ENCODE measurements around the gene PGPEP1.
"Not testable (repeated sequence)": the region's sequence is repeated elsewhere in the genome, so short reads cannot be mapped to it uniquely, and the experiment has no call there.

PGPEP1 gene

DNA sequence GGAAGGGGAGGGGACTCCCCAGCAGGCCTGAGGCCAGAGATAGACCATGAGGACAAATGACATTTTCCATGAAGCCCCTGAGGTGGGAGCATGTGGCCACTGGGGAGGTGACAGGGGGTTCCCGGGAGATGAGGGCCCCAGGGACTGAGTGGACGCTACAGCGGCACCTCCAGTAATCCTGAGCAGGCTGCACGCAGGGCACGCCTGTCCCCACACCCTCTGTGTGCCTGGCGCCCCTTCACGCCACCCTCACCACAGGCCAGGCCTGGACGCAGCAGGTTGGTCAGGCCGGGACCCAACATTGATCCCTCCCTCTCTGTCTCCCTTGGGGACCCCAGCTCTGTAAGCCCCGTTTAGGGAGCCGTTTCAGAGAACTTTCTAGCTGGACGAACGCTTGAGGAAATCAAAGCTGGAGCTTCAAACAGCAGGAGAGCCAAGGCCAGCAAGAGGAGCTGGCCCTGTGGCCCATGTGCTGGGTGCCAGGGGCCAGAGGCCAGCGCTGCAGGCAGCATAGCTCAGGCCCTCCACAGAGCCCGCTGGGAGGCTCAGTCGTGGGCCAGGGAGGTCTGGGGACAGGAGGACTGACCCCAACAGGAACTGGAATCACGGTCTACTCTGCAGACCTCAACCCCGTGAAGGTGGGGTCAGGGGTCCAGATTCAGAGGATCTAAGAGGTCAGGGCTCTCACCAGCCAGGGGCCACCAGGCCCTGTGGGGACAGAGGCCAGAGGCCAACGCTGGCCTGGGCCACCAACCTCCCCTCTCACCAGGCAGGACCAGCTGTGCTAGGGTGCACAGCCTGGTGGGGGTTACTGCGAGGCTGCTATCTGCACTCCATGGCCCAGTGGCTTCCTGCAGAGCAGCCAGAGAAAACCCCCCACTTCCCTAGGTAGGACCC is 32.1 kb upstream of the PGPEP1 start:
- no peak for DNase-seq

DNA sequence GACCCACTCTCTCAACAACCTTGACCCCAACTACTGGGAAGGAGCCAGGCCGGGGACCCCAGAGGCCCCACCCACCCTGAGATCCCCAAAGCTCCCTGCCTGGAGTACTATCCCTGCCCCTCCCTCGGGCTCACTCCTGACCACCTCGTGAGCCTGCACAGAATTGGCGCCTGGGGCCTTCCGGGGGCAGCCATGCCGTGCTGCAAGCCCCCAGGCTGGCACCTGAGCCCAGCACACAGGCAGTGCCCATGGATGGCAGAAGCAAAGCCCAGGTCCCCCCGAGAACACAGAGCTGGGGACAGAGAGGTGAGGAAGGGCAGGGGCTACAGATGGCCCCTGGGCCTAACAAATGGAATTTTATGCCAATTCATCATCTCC is 31.5 kb upstream of the PGPEP1 start:
- no peak for DNase-seq

DNA sequence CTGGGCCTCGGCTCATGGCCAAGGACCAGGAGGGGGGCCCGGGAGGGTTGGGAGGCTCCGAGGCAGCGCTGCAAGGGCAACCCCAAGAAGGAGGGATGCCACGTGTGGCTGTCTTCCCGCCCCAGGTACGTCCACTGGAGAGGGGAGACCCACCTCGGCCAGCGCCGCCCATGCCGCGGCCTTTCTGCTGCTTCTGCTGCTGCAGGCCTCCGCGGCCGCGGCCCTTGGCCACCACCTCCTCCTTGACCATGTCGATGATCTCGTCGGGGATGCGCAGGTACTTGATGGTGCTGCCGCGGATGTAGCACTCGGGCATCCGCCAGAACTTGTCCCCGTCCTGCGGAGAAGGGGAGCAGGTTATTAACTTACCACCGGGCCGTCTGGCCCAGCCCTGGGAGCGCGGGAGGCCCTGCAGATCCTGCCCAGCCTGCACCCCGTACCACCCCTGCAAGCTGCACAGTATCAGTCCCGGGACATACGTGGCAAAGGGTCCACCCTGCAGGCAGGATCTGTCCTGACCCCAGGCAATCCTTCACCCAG is 30.8 kb upstream of the PGPEP1 start:
- no peak for DNase-seq

DNA sequence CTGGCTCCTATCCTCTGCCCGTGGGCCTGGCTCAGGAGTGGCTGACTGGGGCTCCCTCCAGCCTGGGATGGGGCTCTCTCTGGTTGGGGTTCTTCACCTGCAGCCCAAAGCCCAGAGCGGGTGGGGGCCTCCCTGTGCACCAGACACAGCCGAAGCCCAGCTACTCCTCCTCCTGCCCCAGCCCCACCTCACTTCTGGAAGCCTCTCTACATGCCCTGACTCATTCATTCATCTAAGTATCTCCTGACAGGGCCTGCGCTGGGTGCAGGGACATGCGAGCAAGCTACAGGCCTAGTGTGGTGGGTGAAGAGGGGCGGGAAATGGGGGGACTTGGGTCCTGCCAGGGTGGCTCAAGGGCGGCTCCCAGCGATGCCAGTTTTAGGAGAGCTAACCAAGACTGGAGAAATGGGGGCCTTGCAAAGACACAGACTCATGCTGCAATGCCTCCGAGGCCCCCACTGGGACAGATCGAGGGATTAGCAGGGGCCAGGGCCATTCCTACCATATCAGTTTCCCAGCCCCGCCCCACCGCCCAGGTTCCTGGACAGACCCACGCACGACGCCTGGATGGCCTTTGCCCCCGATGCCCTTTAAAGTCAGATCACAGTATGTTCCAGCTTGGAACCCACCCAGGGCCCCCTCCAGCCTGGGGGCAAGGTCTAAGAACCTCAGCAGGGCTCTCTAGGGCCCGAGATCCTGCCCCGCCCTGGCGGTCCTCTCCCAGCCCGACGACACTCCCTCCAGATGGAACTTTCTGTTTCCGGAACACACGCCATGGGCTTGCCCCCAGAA is 30.1 kb upstream of the PGPEP1 start:
- DNase-seq, result no peak

DNA sequence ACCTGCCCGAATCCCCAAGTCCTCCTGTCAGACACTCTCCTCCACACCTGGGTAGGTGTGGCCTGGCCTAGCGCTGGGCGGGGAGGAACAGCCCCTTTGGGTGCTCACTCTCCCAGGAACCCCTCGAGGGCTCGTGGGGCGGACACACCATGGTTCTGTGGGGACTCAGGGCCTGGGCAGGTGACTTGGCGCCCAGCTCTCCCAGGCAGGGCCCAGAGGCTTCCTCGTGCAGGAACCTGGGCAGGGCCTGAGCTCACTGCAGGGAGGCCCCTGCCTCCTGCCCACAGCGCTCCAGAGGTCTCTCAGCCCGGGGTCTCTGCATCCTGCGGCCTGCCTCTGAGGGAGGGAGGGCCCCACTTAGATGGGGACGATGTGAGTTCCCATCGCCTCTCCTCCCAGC is 29.4 kb upstream of the PGPEP1 start:
- no peak for DNase-seq

DNA sequence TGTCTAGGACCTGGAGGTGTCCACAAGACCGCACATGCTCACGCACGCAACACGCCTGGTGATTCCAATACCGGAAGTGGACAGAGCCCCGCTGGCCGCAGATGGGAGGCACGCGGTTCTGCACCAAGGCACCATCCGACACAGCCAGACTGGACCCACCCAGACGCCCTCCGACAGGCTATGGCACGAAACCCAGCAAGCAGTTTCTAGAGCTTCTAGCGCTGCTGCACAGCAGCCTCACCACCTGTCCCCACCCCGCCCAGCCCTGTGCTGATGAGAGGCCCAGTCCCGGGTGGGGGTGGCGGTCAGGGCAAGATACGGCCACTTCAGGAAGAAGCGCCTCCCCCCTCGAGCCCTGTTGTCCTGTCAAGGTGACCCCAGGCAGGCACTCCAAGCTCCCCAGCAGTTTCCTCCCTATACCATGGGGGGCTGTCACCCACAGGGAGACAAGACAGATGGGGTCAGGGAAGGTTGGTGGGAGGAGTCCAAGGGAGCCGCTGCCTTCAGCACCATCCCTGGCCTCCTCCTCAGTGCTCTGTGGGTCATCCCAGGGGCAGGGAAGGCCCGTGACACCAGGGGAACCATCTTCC is 28.8 kb upstream of the PGPEP1 start:
- DNase-seq, result no peak

DNA sequence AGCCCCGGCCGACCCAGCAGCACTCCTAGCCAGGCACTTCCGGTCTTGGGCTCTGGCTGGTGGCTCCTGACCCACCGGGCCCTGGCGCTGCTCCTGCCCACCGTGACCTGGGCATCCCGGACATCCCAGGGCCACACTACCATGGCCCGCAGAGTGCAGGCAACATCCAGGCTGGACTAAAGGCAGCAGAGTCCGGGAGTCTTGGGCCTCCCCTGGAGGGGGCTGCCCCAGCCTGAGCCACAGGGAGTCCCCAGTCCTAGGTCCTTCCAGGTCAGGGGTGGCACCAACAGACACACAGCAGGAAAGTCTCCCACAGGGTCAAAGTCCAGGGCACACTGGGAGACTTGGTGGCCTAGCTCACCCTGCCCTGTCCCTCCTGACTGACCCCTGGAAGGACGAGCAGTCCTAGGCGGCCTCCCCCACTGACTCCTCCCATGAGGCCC is 28.3 kb upstream of the PGPEP1 start:
- no peak for DNase-seq

DNA sequence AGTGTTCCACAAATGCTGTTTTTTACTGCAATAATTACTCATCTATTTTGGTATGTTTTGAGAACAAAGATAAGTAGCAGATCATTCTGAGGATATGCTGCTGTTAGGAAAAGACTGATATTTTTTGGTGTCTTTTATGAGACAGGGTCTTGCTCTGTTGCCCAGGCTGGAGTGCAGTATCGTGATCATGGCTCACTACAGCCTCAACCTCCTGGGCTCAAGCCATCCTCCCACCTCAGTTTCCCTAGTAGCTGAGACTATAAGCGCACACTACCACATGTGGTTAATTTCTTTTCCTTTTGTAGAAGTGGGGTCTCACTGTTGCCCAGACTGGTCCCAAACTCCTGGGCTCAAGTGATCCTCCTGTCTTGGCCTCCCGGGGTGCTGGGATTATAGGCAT is 27.0 kb upstream of the PGPEP1 start:
- no peak for DNase-seq

DNA sequence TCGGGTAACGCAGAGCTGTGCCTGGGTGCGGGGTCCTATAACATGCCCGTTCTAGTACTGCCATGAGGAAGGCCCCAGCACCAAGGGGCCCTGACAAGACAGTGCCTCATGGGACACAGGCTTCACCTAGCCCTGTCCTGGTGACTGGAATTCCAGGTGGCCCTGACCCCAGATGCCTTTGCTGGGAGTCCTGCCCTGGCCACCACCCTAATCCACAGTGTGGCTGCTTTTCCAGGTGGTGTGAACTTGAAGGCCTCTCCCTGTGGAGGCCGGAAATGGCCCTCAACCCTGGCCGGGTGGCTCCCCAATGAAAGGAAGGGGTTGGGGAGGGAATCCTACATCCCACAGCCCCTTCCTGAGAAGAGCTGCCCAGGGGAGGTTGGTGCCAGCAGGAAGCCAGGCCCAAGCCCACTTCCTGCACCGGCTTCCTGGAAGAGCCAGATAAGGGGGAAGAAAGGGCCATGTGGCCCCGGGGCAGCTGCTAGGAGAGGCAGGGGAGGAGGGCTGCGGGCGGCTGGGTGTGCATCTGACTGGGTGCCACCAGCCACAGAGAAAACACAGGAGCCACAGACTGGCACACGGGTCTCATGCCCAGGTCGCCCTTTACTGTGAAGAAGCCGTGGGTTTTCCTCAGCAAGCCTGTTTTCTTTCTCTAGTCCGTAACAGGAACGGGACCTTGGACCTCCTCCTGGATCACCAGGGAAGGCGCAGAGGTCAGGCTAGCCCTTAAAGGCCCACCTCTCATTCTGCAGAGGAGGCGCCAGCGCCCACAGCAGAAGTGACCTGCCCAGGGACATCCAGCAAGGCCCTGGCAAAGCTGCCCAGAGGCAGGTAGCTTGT is 22.2 kb upstream of the PGPEP1 start:
- DNase-seq, result peak in 4 of 14 donors; percentile 6 to 29 (median 22)

DNA sequence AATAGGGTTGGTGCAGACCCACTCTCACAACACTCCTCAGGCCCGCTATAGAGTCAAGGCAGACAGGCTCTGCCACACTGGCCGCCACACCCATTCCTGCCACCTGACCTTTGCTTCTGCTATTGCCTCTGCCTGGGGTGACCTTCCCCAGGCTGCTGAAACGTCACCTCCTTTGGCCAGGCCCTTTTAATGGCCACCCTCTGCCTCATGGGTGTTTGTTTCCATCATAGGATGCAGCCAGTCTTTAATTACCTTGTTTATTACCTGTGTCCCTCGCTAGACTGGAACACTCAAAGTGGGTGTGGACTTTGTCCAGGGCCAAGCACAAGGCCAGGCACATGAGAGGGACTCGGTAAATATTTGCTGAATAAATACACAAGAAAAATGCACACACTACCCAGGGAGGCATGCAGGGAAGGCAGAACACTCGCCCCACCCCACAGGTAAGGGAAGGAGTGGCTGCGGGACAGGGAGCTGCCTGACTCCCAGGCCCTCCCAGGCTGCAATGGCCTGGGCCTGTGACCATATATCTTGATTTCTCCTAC is 20.7 kb upstream of the PGPEP1 start:
- DNase-seq, result no peak

DNA sequence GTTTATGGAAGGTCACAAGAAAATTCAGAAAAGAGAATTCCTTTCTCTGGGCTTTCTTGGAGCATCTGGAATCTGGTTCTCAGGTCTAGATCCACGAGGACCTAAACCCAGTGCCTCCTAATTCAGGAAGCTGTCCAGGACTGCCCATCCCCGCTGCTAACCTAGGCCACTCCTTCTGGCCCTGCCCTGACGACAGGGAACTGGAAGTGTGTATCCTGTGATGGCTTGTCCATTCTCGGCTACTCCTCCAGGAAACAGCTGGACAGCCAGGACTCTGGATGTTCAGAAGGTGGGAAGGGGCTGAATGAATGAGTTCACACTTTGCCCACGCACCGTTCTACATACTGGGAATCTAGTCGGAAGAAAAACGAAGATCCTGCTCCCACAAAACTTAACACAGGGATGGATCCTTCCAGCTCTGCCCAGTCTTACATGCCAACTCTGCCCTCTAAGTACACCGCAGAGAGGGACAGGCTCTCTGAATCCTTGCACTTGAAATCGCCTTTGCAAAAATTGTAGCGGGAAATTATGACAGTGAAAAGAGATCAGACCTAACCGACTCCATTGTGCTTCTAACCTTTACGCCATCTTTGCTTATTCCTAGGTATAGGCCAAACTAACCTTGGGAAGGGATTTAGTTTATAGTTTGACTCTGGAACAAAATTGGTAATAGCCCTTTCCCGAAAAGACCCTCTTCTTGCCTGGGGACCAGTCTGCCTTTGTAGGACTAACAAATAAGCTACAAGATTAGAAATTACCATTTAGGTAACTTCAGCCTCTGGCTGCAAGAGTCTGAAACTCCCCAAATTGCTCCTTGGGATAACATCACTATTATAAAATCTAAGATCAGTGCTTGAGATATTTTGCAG is 19.3 kb upstream of the PGPEP1 start:
- DNase-seq, result no peak

DNA sequence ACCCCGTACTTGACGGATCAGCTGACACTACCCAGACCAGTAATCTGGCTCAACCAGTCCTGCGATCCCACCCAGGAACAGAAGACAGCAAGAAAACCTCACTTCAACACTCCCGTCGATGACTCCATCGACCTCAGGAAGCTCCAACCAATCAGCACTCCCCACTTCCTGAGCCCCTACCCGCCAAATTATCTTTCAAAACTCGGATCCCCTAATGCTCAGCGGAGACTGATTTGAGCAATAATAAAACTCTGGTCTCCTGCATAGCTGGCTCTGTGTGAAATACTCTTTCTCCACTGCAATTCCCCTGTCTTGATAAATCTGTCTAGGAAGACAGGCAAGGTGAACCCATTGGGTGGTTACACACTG is 18.7 kb upstream of the PGPEP1 start:
- no peak for DNase-seq

DNA sequence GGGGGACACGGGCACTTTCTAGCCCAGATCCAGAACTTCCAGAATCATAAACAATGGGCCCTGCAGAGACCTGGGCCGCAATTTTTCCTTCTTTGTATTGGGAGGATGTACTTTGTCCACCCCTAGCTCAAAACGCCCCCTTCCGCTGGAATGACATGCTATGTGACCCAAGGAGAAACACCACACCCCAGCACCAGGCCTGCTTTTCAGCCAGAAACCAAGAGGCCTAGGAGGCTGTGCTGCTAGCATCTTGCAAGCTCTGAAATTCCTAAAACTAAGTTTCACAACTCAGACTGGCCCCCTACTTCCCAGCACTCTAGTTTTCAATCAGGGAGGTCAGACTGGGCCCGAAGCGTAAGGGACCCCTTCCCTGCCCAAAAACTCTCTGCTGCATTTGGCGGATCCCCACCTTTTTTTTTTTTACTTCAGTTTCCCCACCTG is 18.1 kb upstream of the PGPEP1 start:
- no peak for DNase-seq

DNA sequence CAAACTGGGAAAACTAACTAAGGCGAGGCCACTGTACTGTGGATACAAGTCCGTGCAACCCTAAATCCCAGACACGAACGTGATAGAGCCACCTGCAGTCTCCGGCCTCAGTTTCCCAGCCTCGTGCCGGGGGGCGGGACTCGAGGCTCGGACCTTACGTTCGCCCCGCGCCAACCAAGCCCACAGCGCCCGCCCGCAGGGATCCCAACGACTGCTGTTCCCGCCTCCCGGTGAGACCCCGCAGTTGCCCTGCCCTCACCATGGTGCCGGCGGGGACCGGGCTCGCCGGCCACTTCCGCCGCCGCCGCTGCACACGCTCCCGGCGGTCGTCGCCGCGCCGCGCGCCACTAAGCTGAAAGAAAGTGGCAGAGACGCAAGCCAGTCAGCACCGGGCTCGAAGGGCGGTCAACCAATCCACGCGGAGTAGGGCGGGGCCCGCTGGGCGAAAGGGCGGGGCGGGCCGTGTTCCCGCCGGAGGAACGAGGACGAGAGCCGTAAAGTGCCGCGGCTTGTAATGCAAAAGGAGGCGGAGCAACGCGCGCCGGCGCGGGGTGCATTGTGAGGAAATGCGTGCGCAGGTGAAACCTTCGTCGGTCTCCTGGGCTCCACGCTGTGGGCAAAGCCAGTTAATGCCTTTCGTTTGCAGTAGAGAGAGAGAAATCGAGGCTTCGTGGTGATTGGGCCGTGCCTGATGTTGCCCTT is 17.5 kb upstream of the PGPEP1 start, which contains the start of gene LSM4:
Gene LSM4, minus strand, starts transcription at position 318 of the 702 bp plus-strand sequence. Its CDS starts 56 bp downstream, at position 262.
- DNase-seq, result peak; percentile 86 to 97 (median 94)

DNA sequence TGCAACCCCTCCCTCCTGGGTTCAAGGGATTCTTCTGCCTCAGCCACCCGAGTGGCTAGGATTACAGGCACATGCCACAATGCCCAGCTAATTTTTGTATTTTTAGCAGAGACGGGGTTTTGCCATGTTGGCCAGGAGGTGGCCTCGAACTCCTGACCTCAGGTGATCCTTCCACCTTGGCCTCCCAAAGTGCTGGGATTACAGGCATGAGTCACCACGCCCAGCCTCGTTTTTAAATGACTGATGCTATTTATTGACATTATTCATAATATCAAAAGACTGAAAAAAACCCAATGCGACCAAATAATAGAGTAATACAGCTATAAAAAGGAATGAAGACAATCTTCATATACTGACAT is 16.0 kb upstream of the PGPEP1 start:
- DNase-seq, result not testable (repeated sequence)

DNA sequence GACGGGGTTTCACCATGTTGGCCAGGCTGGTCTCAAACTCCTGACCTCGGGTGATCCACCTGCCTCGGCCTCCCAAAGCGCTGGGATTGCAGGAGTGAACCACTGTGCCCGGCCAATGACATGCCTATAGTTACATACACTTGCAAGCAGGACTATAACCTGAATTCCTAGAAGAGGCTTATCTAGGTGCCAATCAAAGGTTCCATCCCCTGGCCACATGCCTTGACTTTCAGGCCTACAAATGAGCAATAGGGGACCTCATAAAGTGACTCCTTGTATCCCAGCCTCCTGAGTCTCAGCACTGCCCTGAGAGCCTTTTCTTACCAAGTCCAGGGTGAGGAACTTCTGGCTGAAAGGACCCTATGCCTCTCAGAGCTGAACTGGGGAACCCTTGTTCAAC is 13.6 kb upstream of the PGPEP1 start:
- DNase-seq, result no peak

DNA sequence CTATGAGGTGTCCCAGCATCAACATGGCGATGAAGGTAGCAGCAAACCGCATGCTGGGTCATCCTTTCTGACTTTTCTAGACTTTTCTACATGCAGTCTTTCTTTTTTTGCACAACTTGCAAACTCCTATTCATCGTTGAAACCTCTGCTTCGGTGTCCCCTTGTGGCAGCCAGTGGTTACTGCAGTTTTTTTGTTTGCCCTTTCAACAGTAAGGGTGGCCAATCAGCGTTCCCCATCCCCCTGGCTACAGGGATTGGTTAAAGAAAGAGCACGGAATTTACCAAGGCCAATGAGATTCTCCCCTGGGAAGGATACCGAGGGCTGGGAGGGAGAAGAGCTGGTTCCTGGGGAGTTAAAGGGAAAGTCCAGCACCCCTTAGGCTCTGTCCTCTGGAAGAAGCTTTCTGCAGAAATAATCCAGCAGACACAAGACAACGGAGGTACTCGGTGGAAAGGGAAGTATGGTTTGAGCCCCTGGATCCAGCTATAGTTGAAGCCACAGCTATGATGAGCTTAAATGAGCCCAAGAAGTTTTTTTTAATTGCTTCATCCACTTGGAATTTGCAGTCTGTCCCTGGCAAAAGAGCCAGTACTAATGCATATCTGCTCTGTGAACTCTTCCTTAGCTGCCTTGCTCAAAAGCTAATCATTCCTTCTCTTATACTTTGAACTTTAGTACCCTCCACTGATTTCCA is 11.9 kb upstream of the PGPEP1 start:
- peak; percentile 35 to 96 (median 86) for DNase-seq

DNA sequence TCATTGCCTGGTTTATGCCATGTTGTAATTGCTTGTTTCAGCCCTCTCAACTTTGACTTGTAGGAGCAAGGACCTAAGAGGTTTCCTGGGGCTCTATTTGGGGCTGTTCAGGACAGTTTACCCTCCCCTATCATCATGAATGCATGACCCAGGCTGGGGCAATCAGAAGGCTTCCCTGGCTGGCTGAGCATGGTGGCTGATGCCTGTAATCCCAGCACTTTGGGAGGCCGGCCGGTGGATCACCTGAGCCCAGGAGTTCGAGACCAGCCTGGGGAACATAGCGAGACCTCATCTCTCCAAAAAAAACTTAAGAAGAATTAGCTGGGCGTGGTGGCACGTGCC is 11.4 kb upstream of the PGPEP1 start:
- DNase-seq, result no peak

DNA sequence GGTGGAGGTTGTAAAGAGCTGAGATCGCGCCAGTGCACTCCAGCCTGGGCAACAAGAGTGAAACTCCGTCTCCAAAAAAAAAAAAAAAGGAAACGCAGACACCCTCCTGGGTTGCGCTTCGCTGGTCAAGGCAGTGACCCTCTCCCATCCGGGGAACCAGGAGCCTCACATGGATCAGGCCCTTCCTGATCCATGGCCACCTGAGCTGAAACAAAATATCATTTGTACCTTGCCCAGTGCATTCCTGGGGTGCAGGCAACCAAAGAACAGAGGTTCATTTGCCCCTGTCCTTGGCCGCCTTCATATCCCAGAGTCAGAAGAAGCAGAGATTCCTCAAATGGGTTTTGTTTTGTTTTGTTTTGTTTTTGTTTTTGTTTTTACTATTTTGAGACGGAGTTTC is 9.5 kb upstream of the PGPEP1 start:
- DNase-seq, result no peak
